ENCODE data around the gene NUP153. TPM values are rescaled to one million over a fixed set of nuclear protein-coding genes. Genes with fewer than 3 reads are reported as not detected.
"Not testable (repeated sequence)": the region's sequence is repeated elsewhere in the genome, so short reads cannot be mapped to it uniquely, and the experiment has no call there.

NUP153 gene
- total and polyA plus RNA-seq, 2 of the 8 experiments (the other 6 are each of a cell fraction or from before 2014, with no cell fraction given): 47.0 to 84.8 TPM

DNA sequence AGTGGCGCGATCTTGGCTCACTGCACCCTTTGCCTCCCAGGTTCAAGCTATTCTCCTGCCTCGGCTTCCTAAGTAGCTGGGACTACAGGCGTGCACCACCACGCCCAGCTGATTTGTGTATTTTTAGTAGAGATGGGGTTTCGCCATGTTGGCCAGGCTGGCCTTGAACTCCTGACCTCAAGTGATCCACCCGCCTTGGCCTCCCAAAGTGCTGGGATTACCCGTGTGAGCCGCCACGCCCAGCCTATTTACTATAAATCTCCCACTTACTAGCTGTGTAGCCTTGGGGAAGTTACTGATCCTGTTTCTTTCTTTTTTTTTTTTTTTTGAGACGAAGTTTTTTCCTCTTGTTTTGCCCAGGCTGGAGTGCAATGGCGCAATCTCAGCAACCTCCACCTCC lies 1.3 kb upstream of the NUP153 start:
- not testable (repeated sequence) for H3K4me1 ChIP-seq (replicated peaks in 1 of 4; ENCODE audit: control insufficient read depth in 3 of 4, insufficient read depth in 4 of 4, low read length in 3 of 4); H3K14ac ChIP-seq (ENCODE audit: insufficient read length); H3K56ac ChIP-seq (replicated peaks; ENCODE audit: insufficient read length, low read depth, low read length); H3K23ac ChIP-seq (ENCODE audit: insufficient read length); H2BK20ac ChIP-seq (ENCODE audit: low read length); H4K91ac ChIP-seq (replicated peaks; ENCODE audit: insufficient read length, low read length); H3K27me3 ChIP-seq (replicated peaks in 1 of 4; ENCODE audit: control insufficient read depth in 3 of 4, extremely low read depth in 1 of 4, insufficient read depth in 3 of 4, low read length in 3 of 4); H4K20me1 ChIP-seq (replicated peaks in 1 of 2; ENCODE audit: control insufficient read depth in 1 of 2, insufficient read depth in 2 of 2, low read length in 2 of 2); H3K79me1 ChIP-seq (ENCODE audit: low read depth, low read length); H2BK15ac ChIP-seq (ENCODE audit: low read length); H2BK120ac ChIP-seq (replicated peaks; ENCODE audit: low read depth, low read length); H3K18ac ChIP-seq (ENCODE audit: extremely low read depth, low read length); FAIRE-seq; DNase-seq (ENCODE audit: low read depth in 1 of 2, low spot score in 2 of 2); H4K5ac ChIP-seq (ENCODE audit: insufficient read length, low read depth, low read length); H4K8ac ChIP-seq (ENCODE audit: extremely low read depth, insufficient read depth, low read length); H3K23me2 ChIP-seq (ENCODE audit: low read depth, low read length); H3K9me3 ChIP-seq (ENCODE audit: insufficient read depth in 2 of 2, low read depth in 1 of 2, low read length in 1 of 2); H2BK5ac ChIP-seq (ENCODE audit: low read depth, low read length); H3K4me2 ChIP-seq (ENCODE audit: insufficient read depth in 1 of 2, low read depth in 2 of 2, low read length in 2 of 2); H3K4ac ChIP-seq (replicated peaks; ENCODE audit: insufficient read length, low read depth, low read length); H3K4me3 ChIP-seq (ENCODE audit: extremely low read depth in 1 of 4, insufficient read depth in 2 of 4, low read depth in 3 of 4, low read length in 4 of 4); H3K9ac ChIP-seq (replicated peaks in 1 of 4; ENCODE audit: extremely low read depth in 1 of 4, low read depth in 3 of 4, low read length in 3 of 4); H2AFZ ChIP-seq (ENCODE audit: low read length); H2AK5ac ChIP-seq (ENCODE audit: low read depth, low read length); H2BK12ac ChIP-seq (ENCODE audit: low read depth, low read length); H3K36me3 ChIP-seq (ENCODE audit: control insufficient read depth in 2 of 4, insufficient read depth in 4 of 4, low read length in 3 of 4); H3K27ac ChIP-seq (ENCODE audit: low read depth, low read length)
- ChIA-PET CTCF (ENCODE audit: partially characterized antibody) (interaction anchor here (0.8 to 2.5 kb wide), 5 partner anchors 9 to 96 kb away, joined by 3 to 9 read pairs (median 7); no protein-coding TSS in a partner anchor), POLR2A (ENCODE audit: partially characterized antibody) (interaction anchor here (0.7 to 2.8 kb wide), 3 partner anchors 16 to 96 kb away, joined by 3 to 9 read pairs (median 4); no protein-coding TSS in a partner anchor)
- 83% methylated on average over 8 of the region's 12 CpGs; no CpG with 5 or more reads in 1 of the 2 experiments for WGBS, 2 experiments (ENCODE audit: extremely low coverage in 1 of 2, insufficient coverage in 1 of 2, insufficient read length in 1 of 2, insufficient replicate concordance in 2 of 2, low coverage in 1 of 2, low lambda C conversion rate in 2 of 2, missing lambda C conversion rate in 1 of 2)
- peaks cover 15 to 30% of the 10 kb centered on the region in 2 experiments for H3K79me2 ChIP-seq (ENCODE audit: control insufficient read depth in 1 of 2, insufficient read depth in 2 of 2, low read length in 2 of 2)
